ENCODE measurements around the gene DAPK1. TPM values are rescaled to one million over a fixed set of nuclear protein-coding genes. Genes with fewer than 3 reads are reported as not detected.

The DAPK1 gene
- polyA plus RNA-seq, 1 donor from 2014 or later = 45.0 TPM

- Histone ChIP-seq H3K4me3 (ENCODE audit: low read length) (no peak overlapping the region), H4K20me1 (ENCODE audit: insufficient read depth) (no peaks in the 10 kb centered on the region), H3F3A (ENCODE audit: insufficient read depth, low read length, poor library complexity, severe bottlenecking) (no peaks in the 10 kb centered on the region), H3K9me2 (ENCODE audit: insufficient read depth, low read length) (no peaks in the 10 kb centered on the region), H2AFZ (ENCODE audit: low read depth, low read length) (no peak overlapping the region), H3K4me2 (ENCODE audit: low read length) (no peak overlapping the region), H3K27me3 (ENCODE audit: insufficient read depth, low read depth, low read length) (no peaks in the 10 kb centered on the region), H3K9ac (ENCODE audit: low read length) (no peak overlapping the region), H3K27ac (ENCODE audit: low read length) (no peak overlapping the region), H3K36me3 (ENCODE audit: insufficient read depth, low read length) (no peaks in the 10 kb centered on the region), H3K79me2 (replicated peaks; ENCODE audit: insufficient read depth, low read length) (peaks cover 4% of the 10 kb centered on the region), H3K9me3 (ENCODE audit: low read length) (no peaks in the 10 kb centered on the region)
- TF ChIP-seq RAD21 (conservative IDR thresholded peaks at IDR 0.05) = no peak
- TF ChIP-seq SMC3 (conservative IDR thresholded peaks at IDR 0.05; ENCODE audit: poor library complexity) = no peak
- no peak for TF ChIP-seq POLR2AphosphoS5 (IDR thresholded peaks at IDR 0.05)
These were observed 64.4 kb downstream of the DAPK1 start for GRCh38 chr9:87562062-87562461.

GRCh38 chr9:87562530-87563170 is 65.0 kb downstream of the DAPK1 start:
- H3K36me3 ChIP-seq (ENCODE audit: insufficient read depth, low read length) = no peaks in the 10 kb centered on the region
- no peaks in the 10 kb centered on the region for H3F3A ChIP-seq (ENCODE audit: insufficient read depth, low read length, poor library complexity, severe bottlenecking)
- H3K4me3 ChIP-seq (ENCODE audit: low read length) = no peak overlapping the region
- no peak overlapping the region for H3K9ac ChIP-seq (ENCODE audit: low read length)
- H3K27me3 ChIP-seq (ENCODE audit: insufficient read depth, low read depth, low read length) = no peaks in the 10 kb centered on the region
- no peaks in the 10 kb centered on the region for H3K9me2 ChIP-seq (ENCODE audit: insufficient read depth, low read length)
- H3K9me3 ChIP-seq (ENCODE audit: low read length) = no peaks in the 10 kb centered on the region
- no peak overlapping the region for H3K27ac ChIP-seq (ENCODE audit: low read length)
- peaks cover 4% of the 10 kb centered on the region for H3K79me2 ChIP-seq (replicated peaks; ENCODE audit: insufficient read depth, low read length)
- H4K20me1 ChIP-seq (ENCODE audit: insufficient read depth) = no peaks in the 10 kb centered on the region
- H3K4me2 ChIP-seq (ENCODE audit: low read length) = no peak overlapping the region
- H2AFZ ChIP-seq (ENCODE audit: low read depth, low read length) = no peak overlapping the region
- TF ChIP-seq MXI1 (conservative IDR thresholded peaks at IDR 0.05; ENCODE audit: poor library complexity, severe bottlenecking) = no peak

GRCh38 chr9:87564111-87564510 is 66.4 kb downstream of the DAPK1 start:
- Histone ChIP-seq H4K20me1 (ENCODE audit: insufficient read depth) (no peaks in the 10 kb centered on the region), H3K4me3 (ENCODE audit: low read length) (no peak overlapping the region), H3K27ac (ENCODE audit: low read length) (no peak overlapping the region), H3K36me3 (ENCODE audit: insufficient read depth, low read length) (no peaks in the 10 kb centered on the region), H2AFZ (ENCODE audit: low read depth, low read length) (no peak overlapping the region), H3F3A (ENCODE audit: insufficient read depth, low read length, poor library complexity, severe bottlenecking) (no peaks in the 10 kb centered on the region), H3K9me3 (ENCODE audit: low read length) (no peaks in the 10 kb centered on the region), H3K4me2 (ENCODE audit: low read length) (no peak overlapping the region), H3K9me2 (ENCODE audit: insufficient read depth, low read length) (no peaks in the 10 kb centered on the region), H3K79me2 (replicated peaks; ENCODE audit: insufficient read depth, low read length) (peaks cover 4% of the 10 kb centered on the region), H3K9ac (ENCODE audit: low read length) (no peak overlapping the region), H3K27me3 (ENCODE audit: insufficient read depth, low read depth, low read length) (no peaks in the 10 kb centered on the region)
- TF ChIP-seq RAD21 (conservative IDR thresholded peaks at IDR 0.05) = no peak
- TF ChIP-seq POLR2AphosphoS5 (IDR thresholded peaks at IDR 0.05) = no peak
- no peak for TF ChIP-seq SMC3 (conservative IDR thresholded peaks at IDR 0.05; ENCODE audit: poor library complexity)
- no peak for TF ChIP-seq REST (IDR thresholded peaks at IDR 0.05; ENCODE audit: borderline replicate concordance)
- no peak for TF ChIP-seq EZH2 (IDR thresholded peaks at IDR 0.05; ENCODE audit: borderline replicate concordance, insufficient read depth, low read length, poor library complexity, severe bottlenecking)
- no peak for TF ChIP-seq CTCF (IDR thresholded peaks at IDR 0.05; ENCODE audit: poor library complexity, severe bottlenecking)
- TF ChIP-seq EP300 (conservative IDR thresholded peaks at IDR 0.05; ENCODE audit: poor library complexity, severe bottlenecking) = no peak
- TF ChIP-seq MXI1 (conservative IDR thresholded peaks at IDR 0.05; ENCODE audit: poor library complexity, severe bottlenecking) = no peak
- TF ChIP-seq TAF1 (IDR thresholded peaks at IDR 0.05; ENCODE audit: low read depth) = no peak
